ENCODE measurements around the gene RASD2.
A peak's percentile ranks its signal among the peaks of the same experiment; 100 is the strongest.

Gene RASD2

GRCh38 chr22:35561796-35562526, 21.3 kb downstream of the RASD2 start:
- no peak for DNase-seq

- DNase-seq = no peak
Observed at GRCh38 chr22:35563211-35563610, 22.6 kb downstream of the RASD2 start.

- no peak for DNase-seq
Observed at GRCh38 chr22:35564975-35565867, 24.6 kb downstream of the RASD2 start.

GRCh38 chr22:35567351-35568141, 26.9 kb downstream of the RASD2 start:
- DNase-seq = no peak

- no peak for DNase-seq
Observed at GRCh38 chr22:35568751-35569739, 28.4 kb downstream of the RASD2 start.

GRCh38 chr22:35569916-35570315, 29.3 kb downstream of the RASD2 start:
- no peak for DNase-seq

DNA sequence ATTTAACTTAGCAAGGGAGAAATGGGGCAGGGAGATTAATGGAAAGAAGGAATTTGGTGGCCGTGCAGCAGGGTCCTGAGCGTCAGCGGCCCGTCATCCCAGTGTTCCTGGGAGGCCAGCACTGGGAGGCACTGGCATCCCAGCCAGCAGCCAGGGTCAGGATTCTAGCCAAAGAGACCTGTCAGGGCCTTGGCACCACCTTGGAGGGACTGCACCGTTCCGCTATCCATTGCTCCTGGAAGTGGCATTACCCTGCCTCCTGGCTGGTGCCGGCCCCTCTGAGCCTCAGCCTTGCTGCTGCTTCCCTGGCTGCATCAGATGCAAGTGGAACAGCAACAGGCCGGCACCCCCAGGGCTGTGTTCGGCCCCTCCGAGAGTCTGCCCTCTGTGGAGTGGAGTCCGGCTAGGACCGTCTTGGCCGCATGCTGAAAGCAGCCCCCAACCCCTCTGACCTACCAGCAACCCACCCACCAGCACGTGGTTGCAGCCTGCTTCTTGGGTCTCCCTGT, 30.1 kb downstream of the RASD2 start:
- no peak for DNase-seq

GRCh38 chr22:35572556-35572955, 31.9 kb downstream of the RASD2 start:
- DNase-seq = no peak

DNA sequence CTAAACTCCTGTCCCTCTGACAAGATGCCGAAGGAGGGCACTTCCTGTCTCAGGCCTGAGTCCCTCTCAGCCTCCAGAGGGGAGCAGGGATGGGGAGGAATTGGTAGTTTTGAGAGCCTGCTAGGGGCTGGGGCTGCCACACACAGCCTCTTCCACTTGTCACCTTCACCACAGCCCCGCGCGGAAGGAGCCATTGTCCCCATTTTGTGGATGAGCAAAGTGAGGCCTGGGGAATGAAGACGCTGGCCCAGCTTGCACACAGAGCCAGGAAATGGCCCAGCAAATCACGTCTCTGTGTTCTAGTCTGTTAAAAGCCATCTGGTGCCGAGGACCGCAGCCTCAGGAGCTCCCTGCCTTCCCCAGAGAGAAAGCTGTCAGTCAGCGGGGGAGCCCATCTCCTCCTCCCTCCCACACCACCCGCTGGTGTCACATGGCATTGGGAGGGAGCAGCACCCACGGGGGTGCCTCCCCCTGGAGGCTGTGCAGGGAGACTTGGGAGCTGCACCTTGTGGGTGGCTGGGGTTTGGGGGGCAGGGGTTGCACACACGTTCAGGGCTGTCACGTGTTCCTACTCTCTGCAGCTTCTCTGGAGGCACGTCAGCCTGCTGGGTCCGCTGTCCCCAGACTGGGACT, 34.6 kb downstream of the RASD2 start:
- DNase-seq = no peak

DNA sequence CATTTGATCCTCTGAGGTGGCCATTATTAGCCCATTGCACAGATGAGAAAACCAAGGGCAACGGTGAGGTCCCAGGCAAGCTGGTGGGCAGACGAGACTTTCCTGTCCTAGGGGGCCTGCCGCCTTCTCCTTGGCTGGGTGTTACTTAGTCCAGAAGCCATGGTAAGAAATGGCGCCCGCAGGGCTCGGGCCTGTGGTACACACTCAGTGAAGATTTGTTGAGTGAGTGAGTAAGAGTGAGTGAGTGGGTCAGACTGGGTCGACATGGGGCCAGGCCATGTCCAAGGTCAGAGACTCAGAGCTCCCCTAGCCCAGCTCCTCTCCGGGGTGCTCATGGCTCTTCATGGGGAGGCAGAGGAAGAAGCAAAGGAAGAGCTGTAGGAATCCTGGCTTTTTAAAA, 36.0 kb downstream of the RASD2 start:
- no peak for DNase-seq

GRCh38 chr22:35577799-35578659, 37.4 kb downstream of the RASD2 start:
- DNase-seq = no peak

DNA sequence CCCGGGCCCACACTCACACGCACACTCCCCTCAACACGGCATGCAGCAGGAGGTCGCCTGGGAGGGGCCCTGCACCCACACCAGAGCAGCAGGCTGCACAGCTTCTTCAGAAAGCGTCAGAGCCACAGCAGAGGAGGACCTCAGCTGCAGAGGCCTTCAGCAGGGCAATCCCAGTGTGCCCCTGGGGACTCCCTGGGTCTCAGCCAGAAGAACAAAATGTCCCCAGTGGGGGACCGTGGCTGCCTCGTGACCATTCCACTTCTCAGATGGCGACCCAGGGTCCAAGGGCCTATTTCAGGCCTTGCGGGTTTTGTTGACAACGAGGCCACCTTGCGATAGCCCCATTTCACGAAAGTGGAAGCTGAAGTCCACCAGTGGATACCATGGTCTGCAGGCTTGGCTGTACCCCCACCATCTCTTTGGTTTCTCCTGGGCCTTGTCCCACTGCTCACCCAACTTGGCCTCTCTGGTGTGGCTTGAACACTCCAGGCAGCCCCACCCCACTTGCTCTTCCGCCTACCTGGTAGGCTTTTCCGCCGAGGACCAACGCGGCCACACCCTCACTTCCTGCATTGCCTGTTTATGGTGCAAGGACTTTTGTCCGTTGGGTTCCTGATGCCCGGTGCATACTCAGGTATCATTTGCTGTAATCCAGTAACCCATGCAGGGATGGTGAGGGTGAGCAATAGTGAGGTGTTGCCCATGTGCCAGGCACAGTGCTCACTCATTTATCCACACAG, 38.4 kb downstream of the RASD2 start:
- DNase-seq = no peak

DNA sequence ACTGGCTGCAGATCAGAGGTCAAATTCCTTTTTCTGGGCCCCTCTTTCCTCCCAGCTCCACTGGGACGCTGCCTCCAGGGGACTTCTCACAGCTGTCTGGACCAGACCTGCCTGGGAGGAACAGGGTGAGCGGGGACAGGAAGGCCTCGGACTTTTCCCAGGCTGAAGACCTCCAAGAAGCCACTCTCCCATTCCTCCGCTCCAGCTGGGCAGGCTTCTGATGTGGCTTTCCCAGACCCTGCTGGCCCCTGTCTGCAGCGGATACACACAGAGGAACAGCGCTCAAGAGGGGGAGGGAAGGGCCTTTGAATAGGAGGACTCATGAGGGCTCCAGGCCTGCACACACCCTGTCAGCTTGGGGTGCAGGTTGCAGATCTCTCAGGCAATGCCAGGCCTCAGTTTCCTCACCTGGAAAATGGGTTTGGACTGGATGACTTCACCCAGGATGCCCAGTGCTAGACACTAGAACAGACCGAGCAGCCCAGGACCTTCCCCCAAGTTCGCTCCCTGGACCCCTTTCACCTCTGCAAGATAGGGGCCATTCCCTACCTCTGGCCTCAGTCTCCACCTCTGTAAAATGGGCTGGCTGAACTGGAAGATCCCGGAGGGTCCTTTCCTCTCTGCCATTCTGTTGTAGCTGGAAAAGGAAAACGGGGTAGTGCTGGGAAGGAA, 39.9 kb downstream of the RASD2 start:
- no peak for DNase-seq

GRCh38 chr22:35581023-35581413, 40.4 kb downstream of the RASD2 start:
- no peak for DNase-seq

DNA sequence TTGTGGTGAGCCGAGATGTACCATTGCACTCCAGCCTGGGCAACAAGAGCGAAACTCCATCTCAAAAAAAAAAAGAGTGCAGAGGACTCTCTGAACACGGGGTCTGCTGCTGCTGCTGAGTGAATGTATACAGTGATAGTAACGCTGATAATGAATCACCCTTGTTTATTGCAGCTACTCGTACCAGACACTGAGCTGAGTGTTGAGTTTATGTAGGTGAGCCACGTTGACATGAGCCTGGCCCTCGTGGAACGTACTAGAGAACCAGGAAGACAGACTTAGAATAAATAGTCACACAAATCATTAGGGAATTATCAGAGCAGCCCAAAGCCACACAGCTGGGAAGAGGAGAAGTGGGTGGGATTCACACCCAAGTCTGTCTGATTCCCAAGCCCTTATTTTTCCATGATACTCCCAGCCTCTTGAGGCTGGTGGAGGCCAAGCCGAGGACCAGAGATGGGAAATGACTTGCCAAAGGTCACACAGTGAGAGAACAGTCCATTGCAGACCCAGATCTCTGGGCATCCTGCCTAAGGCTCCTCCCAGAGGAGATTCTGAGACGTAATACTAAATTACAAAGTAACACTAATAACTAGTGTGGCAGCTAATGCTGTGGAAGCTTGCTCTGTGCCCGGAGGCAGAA, 41.7 kb downstream of the RASD2 start:
- no peak for DNase-seq

DNA sequence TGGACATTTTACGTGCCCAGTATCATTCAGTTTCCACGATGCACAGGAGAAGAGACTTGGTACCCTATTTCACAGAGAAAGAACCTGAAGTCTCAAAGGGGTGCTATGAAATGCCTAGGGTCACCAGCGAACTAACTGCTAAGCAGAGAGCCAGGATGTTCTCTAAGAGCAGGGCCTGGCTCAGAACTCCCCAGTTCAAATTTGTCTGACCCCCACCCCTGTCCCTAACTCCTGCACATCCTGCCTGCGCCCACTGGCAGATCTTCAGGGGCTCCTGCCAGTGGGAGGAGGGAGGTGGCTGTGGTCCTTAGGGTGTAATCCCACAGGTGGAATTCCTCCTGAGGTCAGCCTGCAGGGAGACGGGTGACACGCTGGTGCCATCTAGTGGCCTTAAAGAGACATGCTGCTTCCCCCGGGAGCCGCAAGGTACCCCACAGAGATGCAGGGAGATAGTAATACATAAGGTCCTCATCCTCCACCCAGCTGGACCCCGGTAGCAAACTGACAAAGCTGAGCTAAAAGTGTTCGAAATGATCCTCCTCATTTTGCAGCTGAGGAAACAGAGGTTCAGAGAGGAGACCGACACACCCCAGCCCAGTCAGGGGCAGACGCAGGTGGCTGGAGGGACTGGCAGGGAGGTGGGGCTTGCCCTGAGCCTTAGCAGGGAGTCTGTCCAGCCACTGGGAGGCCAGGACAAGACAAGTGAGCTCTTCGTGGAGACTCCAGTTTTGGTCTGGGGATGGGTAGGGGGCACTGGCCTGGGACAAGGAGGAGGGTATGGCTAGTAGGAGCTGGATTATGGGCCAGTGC, 42.4 kb downstream of the RASD2 start:
- peak; percentile 52 for DNase-seq

- no peak for DNase-seq
Observed at GRCh38 chr22:35586771-35587170, 46.1 kb downstream of the RASD2 start.

DNA sequence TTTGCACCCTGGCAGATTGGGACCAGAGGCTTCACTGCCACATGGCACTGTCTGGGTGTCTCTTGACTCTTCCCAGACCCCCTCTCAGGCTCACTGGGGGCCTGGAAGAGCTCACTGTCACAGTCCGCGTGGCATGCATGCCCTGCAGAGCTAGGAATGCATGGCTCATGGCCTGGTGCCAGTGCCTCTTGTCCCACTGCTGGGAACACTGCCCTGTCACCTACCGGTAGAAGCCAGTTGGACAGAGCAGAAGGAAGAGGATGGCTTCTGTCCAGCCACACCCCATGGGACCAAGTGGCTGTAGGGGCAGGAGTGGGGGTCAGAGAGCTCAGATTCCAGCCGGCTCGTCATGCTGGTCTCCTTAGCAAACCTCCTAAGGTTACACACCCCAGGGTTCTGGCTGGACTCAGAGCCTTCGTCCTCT, 46.8 kb downstream of the RASD2 start:
- DNase-seq = no peak
